ENCODE measurements around the gene PARM1. TPM values are rescaled to one million over a fixed set of nuclear protein-coding genes. Genes with fewer than 3 reads are reported as not detected.

PARM1 gene
- total RNA-seq, 4 donors from 2014 or later: 12.9 to 25.7 (median 24.1) TPM

- DNase-seq (ENCODE audit: extremely low spot score): no peak
- WGBS: 76% methylated on average over 5 of the region's 5 CpGs
- Histone ChIP-seq H3K4me3 (no peak overlapping the region), H3K27ac (replicated peaks in 1 of 4) (no peak overlapping the region), H3K27me3 (no peaks in the 10 kb centered on the region), H3K4me1 (no peaks in the 10 kb centered on the region), H3K36me3 (no peaks in the 10 kb centered on the region), H3K9me3 (no peaks in the 10 kb centered on the region)
- TF ChIP-seq EP300 (IDR thresholded peaks at IDR 0.05) (no peak), CTCF (IDR thresholded peaks at IDR 0.05) (no peak), POLR2AphosphoS5 (IDR thresholded peaks at IDR 0.05) (no peak), POLR2A (IDR thresholded peaks at IDR 0.05; ENCODE audit: low read depth) (no peak)
- intact Hi-C loops (cut with DNase I): no loop called here
Measured at GRCh38 chr4:74950882-74951281, 18.0 kb downstream of the PARM1 start.

GRCh38 chr4:74953647-74954046, 20.7 kb downstream of the PARM1 start:
- 93% methylated on average over 4 of the region's 4 CpGs for WGBS

GRCh38 chr4:74958881-74959280, 26.0 kb downstream of the PARM1 start:
- TF ChIP-seq POLR2AphosphoS5 (IDR thresholded peaks at IDR 0.05) (no peak), POLR2A (IDR thresholded peaks at IDR 0.05; ENCODE audit: low read depth) (no peak), CTCF (IDR thresholded peaks at IDR 0.05) (no peak), EP300 (IDR thresholded peaks at IDR 0.05) (no peak)
- no peak overlapping the region for H3K27ac ChIP-seq (replicated peaks in 1 of 4)
- no peaks in the 10 kb centered on the region for H3K36me3 ChIP-seq
- no peak for DNase-seq (ENCODE audit: extremely low spot score)
- intact Hi-C loops (cut with DNase I): no loop called here
- H3K27me3 ChIP-seq: no peaks in the 10 kb centered on the region
- 87% methylated on average over 2 of the region's 2 CpGs for WGBS
- H3K4me3 ChIP-seq: no peak overlapping the region
- no peaks in the 10 kb centered on the region for H3K4me1 ChIP-seq
- peaks cover 0 to 11% (median 3%) of the 10 kb centered on the region in 4 donors for H3K9me3 ChIP-seq

More at GRCh38 chr4:74953647-74954046, 20.7 kb downstream of the PARM1 start:
- Histone ChIP-seq H3K27ac (replicated peaks in 1 of 4) (no peak overlapping the region), H3K36me3 (no peaks in the 10 kb centered on the region), H3K4me3 (no peak overlapping the region), H3K9me3 (no peaks in the 10 kb centered on the region), H3K4me1 (no peaks in the 10 kb centered on the region), H3K27me3 (no peaks in the 10 kb centered on the region)
- intact Hi-C loops (cut with DNase I): no loop called here
- no peak for DNase-seq (ENCODE audit: extremely low spot score)
- TF ChIP-seq POLR2AphosphoS5 (IDR thresholded peaks at IDR 0.05) (no peak), POLR2A (IDR thresholded peaks at IDR 0.05; ENCODE audit: low read depth) (no peak), CTCF (IDR thresholded peaks at IDR 0.05) (no peak), EP300 (IDR thresholded peaks at IDR 0.05) (no peak)

- intact Hi-C loops (cut with DNase I): no loop called here
- H3K36me3 ChIP-seq: no peaks in the 10 kb centered on the region
- no peaks in the 10 kb centered on the region for H3K27me3 ChIP-seq
- 90% methylated on average over 2 of the region's 2 CpGs for WGBS
- TF ChIP-seq EP300 (IDR thresholded peaks at IDR 0.05) (no peak), CTCF (IDR thresholded peaks at IDR 0.05) (no peak), POLR2A (IDR thresholded peaks at IDR 0.05; ENCODE audit: low read depth) (no peak)
- no peak overlapping the region for H3K27ac ChIP-seq (replicated peaks in 1 of 4)
- no peak for DNase-seq (ENCODE audit: extremely low spot score)
- H3K9me3 ChIP-seq: peaks cover 0 to 11% (median 3%) of the 10 kb centered on the region in 4 donors
- no peak overlapping the region for H3K4me3 ChIP-seq
- no peaks in the 10 kb centered on the region for H3K4me1 ChIP-seq
Measured at GRCh38 chr4:74961230-74961629, 28.3 kb downstream of the PARM1 start.

- H3K9me3 ChIP-seq: peaks cover 0 to 11% (median 3%) of the 10 kb centered on the region in 4 donors
- intact Hi-C loops (cut with DNase I): no loop called here
Measured at GRCh38 chr4:74962584-74962983, 29.7 kb downstream of the PARM1 start.

More at GRCh38 chr4:74962584-74962983, 29.7 kb downstream of the PARM1 start:
- Histone ChIP-seq H3K4me1 (peaks cover under 1 to 8% (median 5%) of the 10 kb centered on the region in 4 donors), H3K36me3 (no peaks in the 10 kb centered on the region), H3K4me3 (no peak overlapping the region), H3K27me3 (no peaks in the 10 kb centered on the region), H3K27ac (replicated peaks in 1 of 4) (no peak overlapping the region)
- TF ChIP-seq POLR2AphosphoS5 (IDR thresholded peaks at IDR 0.05): no peak
- no peak for TF ChIP-seq EP300 (IDR thresholded peaks at IDR 0.05)
- TF ChIP-seq POLR2A (IDR thresholded peaks at IDR 0.05; ENCODE audit: low read depth): no peak
- TF ChIP-seq CTCF (IDR thresholded peaks at IDR 0.05): no peak
- no peak for DNase-seq (ENCODE audit: extremely low spot score)

Measured in esophagus muscularis mucosa (tissue), 4 donors.